K562 (cell line): ENCODE data around the gene TMSB4X. TPM values are rescaled to one million over a fixed set of nuclear protein-coding genes. Genes with fewer than 3 reads are reported as not detected.
A peak's percentile ranks its signal among the peaks of the same experiment; 100 is the strongest.

ENCODE experiments used
- CBX5 ChIP-seq: IDR thresholded peaks from 2 replicates; pipeline ENCODE4 v1.6.1; 2014; ENCODE audit warnings: low read depth, borderline replicate concordance
- E2F8 ChIP-seq: fragments of 450-650 bp; IDR thresholded peaks from 2 replicates; pipeline ENCODE4 v1.7.1; 2018; ENCODE audit warnings: mild to moderate bottlenecking, low read depth; ENCODE audit not compliant: partially characterized antibody
- E4F1 ChIP-seq: fragments of 250-450 bp; sonication (Bioruptor Pico); IDR thresholded peaks from 2 replicates; pipeline ENCODE4 v1.5.0; 2021; ENCODE audit warnings: mild to moderate bottlenecking, borderline replicate concordance
- FOXJ3 ChIP-seq: sonication (generic); formaldehyde crosslinking; IDR thresholded peaks from 2 replicates; pipeline ENCODE4 v1.4.0; 2020; ENCODE audit warnings: mild to moderate bottlenecking, missing genetic modification reagents
- MLLT1 ChIP-seq, 2 experiments: fragments of 450-650 bp; IDR thresholded peaks; 2 replicates each; pipeline ENCODE4 v1.6.1; 2016
- NR1H2 ChIP-seq: sonication (generic); formaldehyde crosslinking; IDR thresholded peaks from 2 replicates; pipeline ENCODE4 v1.4.0; 2020; ENCODE audit warnings: mild to moderate bottlenecking, missing genetic modification reagents
- NR4A1 ChIP-seq, 2 experiments: fragments of 250-450 bp in 1 of 2; fragments of 450-650 bp in 1 of 2; sonication (Bioruptor Pico) in 1 of 2; IDR thresholded peaks; 2 replicates each; pipeline versions ENCODE4 v1.4.0 to v1.6.1; 2016 to 2020; ENCODE audit warnings: mild to moderate bottlenecking in 2 of 2, missing compliant biosample characterization in 1 of 2, missing genetic modification characterization in 1 of 2, moderate library complexity in 1 of 2
- PHB ChIP-seq: fragments of 250-450 bp; sonication (Bioruptor Pico); IDR thresholded peaks from 2 replicates; pipeline ENCODE4 v1.5.0; 2021
- SRF ChIP-seq, 2 experiments: fragments of 250-450, 450-650 bp in 1 of 2; sonication (Bioruptor Pico) in 1 of 2; sonication (generic) in 1 of 2; formaldehyde crosslinking; IDR thresholded peaks; 2 replicates each; pipeline versions ENCODE4 v1.5.0 to v1.5.1; 2020 to 2022; ENCODE audit warnings: mild to moderate bottlenecking in 1 of 2, missing genetic modification reagents in 1 of 2
- ZNF134 ChIP-seq: fragments of 250-450 bp; sonication (Bioruptor Pico); conservative IDR thresholded peaks from 2 replicates; pipeline ENCODE4 v1.4.0; 2020
- ZNF24 ChIP-seq: fragments of 450-650 bp; IDR thresholded peaks from 2 replicates; pipeline ENCODE4 v1.6.1; 2016
- ZNF551 ChIP-seq: fragments of 250-450 bp; sonication (Bioruptor Pico); IDR thresholded peaks from 2 replicates; pipeline ENCODE4 v1.5.0; 2021; ENCODE audit warnings: mild to moderate bottlenecking, moderate library complexity
- ZNF696 ChIP-seq: fragments of 250-450 bp; sonication (Bioruptor Pico); conservative IDR thresholded peaks from 2 replicates; pipeline ENCODE4 v1.4.0; 2020; ENCODE audit warnings: mild to moderate bottlenecking, moderate library complexity
- polyA plus RNA-seq, 8 experiments: library from polyadenylated mRNA; depleted of rRNA in 4 of 8; stranded (reverse) in 5 of 8; unstranded in 3 of 8; fragments of >200 nt; fragmentation: Nextera tagmentation in 2 of 8; fragmentation: Illumina TruSeq in 1 of 8; extraction: Ambion mirVana in 2 of 8; extraction: Trizol in 1 of 8; gene quantifications; 2 replicates each; pipeline versions ENCODE4 v1.2.1 to v1.2.3, GENCODE V29; 2011 to 2014; ENCODE audit warnings: inconsistent platforms in 1 of 8, missing spikeins in 1 of 8
- total RNA-seq, 7 experiments: library from RNA; depleted of rRNA in 6 of 7; stranded (reverse); fragments of >200 nt in 6 of 7; fragmentation: Illumina TruSeq in 2 of 7; extraction: Trizol in 2 of 7; gene quantifications; 2 replicates each; pipeline versions ENCODE4 v1.2.1 to v1.2.3, GENCODE V29; 2011 to 2021; ENCODE audit warnings: low replicate concordance in 1 of 7
- TF ChIP-seq, protein P1 (sequence below): fragments of 250-450 bp; sonication (Bioruptor Pico); IDR thresholded peaks from 2 replicates; pipeline ENCODE4 v1.5.0; 2020; ENCODE audit warnings: mild to moderate bottlenecking
- TF ChIP-seq, protein P2 (sequence below): sonication (generic); formaldehyde crosslinking; IDR thresholded peaks from 2 replicates; pipeline ENCODE4 v1.5.0; 2020; ENCODE audit warnings: missing genetic modification reagents
- TF ChIP-seq, protein P3 (sequence below), 2 experiments: fragments of 200-800 bp in 1 of 2; sonication (Bioruptor generic) in 1 of 2; sonication (generic) in 1 of 2; formaldehyde crosslinking in 1 of 2; IDR thresholded peaks in 1 of 2; conservative IDR thresholded peaks in 1 of 2; 2 replicates each; pipeline versions ENCODE4 v1.5.0 to v1.6.1; 2016 to 2020; ENCODE audit warnings: missing compliant biosample characterization in 1 of 2, missing genetic modification characterization in 1 of 2, missing genetic modification reagents in 1 of 2

Gene TMSB4X
- total and polyA plus RNA-seq, 9 of the 15 experiments (the other 6 are each of a cell fraction or from before 2014, with no cell fraction given): 1,035 to 2,035 (median 1,529) TPM

GRCh38 chrX:12974796-12975669 lies at the start of gene TMSB4X (continued):
- TF ChIP-seq, protein P1, sequence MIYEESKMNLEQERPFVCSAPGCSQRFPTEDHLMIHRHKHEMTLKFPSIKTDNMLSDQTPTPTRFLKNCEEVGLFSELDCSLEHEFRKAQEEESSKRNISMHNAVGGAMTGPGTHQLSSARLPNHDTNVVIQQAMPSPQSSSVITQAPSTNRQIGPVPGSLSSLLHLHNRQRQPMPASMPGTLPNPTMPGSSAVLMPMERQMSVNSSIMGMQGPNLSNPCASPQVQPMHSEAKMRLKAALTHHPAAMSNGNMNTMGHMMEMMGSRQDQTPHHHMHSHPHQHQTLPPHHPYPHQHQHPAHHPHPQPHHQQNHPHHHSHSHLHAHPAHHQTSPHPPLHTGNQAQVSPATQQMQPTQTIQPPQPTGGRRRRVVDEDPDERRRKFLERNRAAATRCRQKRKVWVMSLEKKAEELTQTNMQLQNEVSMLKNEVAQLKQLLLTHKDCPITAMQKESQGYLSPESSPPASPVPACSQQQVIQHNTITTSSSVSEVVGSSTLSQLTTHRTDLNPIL (CRISPR knock-in tag): no peak
- TF ChIP-seq NR1H2 (CRISPR knock-in tag) (no peak), ZNF551 (CRISPR knock-in tag) (no peak), CBX5 (no peak), MLLT1 (IDR thresholded peaks at IDR 0.05) (peak; percentile 89 to 94), PHB (CRISPR knock-in tag) (no peak), ZNF134 (CRISPR knock-in tag) (no peak), FOXJ3 (no peak), E4F1 (CRISPR knock-in tag) (no peak), ZNF696 (CRISPR knock-in tag) (no peak), NR4A1 (CRISPR knock-in tag; IDR thresholded peaks at IDR 0.05) (no peak), NR4A1 (tag; IDR thresholded peaks at IDR 0.05) (no peak), SRF (CRISPR knock-in tag; IDR thresholded peaks at IDR 0.05) (no peak), E2F8 (no peak), ZNF24 (no peak)
- TF ChIP-seq, protein P2, sequence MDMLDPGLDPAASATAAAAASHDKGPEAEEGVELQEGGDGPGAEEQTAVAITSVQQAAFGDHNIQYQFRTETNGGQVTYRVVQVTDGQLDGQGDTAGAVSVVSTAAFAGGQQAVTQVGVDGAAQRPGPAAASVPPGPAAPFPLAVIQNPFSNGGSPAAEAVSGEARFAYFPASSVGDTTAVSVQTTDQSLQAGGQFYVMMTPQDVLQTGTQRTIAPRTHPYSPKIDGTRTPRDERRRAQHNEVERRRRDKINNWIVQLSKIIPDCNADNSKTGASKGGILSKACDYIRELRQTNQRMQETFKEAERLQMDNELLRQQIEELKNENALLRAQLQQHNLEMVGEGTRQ (CRISPR knock-in tag): no peak
- TF ChIP-seq, protein P3, sequence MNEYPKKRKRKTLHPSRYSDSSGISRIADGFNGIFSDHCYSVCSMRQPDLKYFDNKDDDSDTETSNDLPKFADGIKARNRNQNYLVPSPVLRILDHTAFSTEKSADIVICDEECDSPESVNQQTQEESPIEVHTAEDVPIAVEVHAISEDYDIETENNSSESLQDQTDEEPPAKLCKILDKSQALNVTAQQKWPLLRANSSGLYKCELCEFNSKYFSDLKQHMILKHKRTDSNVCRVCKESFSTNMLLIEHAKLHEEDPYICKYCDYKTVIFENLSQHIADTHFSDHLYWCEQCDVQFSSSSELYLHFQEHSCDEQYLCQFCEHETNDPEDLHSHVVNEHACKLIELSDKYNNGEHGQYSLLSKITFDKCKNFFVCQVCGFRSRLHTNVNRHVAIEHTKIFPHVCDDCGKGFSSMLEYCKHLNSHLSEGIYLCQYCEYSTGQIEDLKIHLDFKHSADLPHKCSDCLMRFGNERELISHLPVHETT (CRISPR knock-in tag; conservative IDR thresholded peaks at IDR 0.05 in 1 of 2, IDR thresholded peaks at IDR 0.05 in 1 of 2): no peak
